ENCODE measurements around the gene TREM1. TPM values are rescaled to one million over a fixed set of nuclear protein-coding genes. Genes with fewer than 3 reads are reported as not detected.
"Not testable (repeated sequence)": the region's sequence is repeated elsewhere in the genome, so short reads cannot be mapped to it uniquely, and the experiment has no call there.

The TREM1 gene
- total RNA-seq, 2 experiments from 2014 or later = not detected

DNA sequence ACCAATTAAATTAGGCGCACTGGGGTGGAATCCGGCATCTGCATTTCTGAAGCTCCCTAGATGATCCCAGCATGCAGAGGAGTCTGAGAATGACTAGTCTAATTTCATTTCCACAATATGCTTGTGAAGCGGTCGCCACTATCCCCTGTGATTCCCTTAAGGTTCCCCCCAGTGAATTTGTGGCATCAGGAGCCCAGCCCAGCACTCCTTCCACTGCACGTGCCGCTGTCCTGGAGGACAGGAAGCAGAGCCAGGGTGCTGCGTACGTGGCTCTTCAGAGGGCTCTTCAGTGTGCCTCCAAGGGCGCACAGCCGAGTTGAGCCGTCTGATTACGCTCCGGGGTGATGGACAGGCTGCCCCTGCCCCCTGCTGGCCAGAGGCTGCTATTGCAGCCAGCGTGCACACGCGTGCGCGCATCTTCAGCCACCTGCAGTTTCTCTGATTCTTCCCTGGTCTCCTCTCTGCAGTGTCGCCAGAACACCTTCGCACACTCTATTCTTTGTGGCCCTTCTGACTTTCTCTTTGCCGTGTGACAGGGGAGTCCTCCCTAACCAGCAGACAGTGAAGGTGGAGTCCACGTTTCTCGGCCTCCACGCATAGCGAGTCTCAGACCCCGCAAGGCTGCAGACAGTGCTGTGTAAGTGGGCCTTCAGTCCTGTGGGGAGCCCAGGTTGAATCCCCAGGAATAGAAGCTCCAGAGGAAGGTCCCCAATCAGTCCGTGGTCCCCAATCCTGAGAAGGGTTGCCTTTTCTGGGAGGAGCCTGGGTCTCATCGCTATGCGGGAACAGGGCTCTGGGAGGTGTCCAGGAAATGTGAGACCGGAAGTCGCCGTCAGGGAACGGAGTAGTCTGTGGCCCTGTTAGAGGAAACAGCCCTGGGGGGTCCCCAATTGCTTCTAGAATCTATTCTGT, 32.4 kb upstream of the TREM1 start:
- Mint-ChIP-seq H3K4me1 (peaks cover 21% of the 10 kb centered on the region), H3K27ac (peak overlapping the region; percentile 79), H3K27me3 (peaks cover 39% of the 10 kb centered on the region), H3K9me3 (ENCODE audit: low read depth) (no peaks in the 10 kb centered on the region), H3K4me3 (peak overlapping the region; percentile 41), H3K36me3 (no peaks in the 10 kb centered on the region)
- peak; percentile 89 for DNase-seq
- ATAC-seq = peak; percentile 98
- CTCF ChIA-PET = interaction anchor here (0.6 to 8.1 kb wide), 23 partner anchors 9 to 292 kb away, joined by 3 to 104 read pairs (median 4); partner anchors contain the start of genes NCR2, NFYA and OARD1

DNA sequence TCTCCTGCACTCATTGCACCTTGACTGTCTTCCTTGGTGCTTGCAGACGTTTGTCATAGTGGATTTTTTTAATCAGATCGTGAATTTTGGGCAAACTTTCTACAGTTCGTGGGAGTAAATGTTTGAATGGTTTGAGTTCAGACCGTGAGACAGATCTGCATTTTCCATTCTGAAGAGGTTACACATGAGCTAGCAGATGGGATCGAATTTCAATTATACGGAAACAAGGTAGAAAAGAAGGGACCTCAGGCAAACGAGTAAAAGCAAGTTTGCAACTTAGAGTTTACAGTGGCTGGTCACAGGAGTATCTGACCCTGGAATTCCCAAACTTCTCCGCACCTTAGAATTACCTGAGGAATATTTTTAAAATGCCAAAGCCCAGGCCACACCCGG, 31.8 kb upstream of the TREM1 start:
- H3K36me3 Mint-ChIP-seq = no peaks in the 10 kb centered on the region
- DNase-seq (no peak), ATAC-seq (no peak)
- no peak overlapping the region for H3K27ac Mint-ChIP-seq
- H3K9me3 Mint-ChIP-seq (ENCODE audit: low read depth) = no peaks in the 10 kb centered on the region
- H3K4me1 Mint-ChIP-seq = peaks cover 21% of the 10 kb centered on the region
- H3K27me3 Mint-ChIP-seq = peaks cover 43% of the 10 kb centered on the region
- CTCF ChIA-PET = interaction anchor here (0.8 to 8.1 kb wide), 12 partner anchors 9 to 285 kb away, joined by 3 to 104 read pairs (median 4); partner anchors contain the start of genes NCR2, NFYA and OARD1
- H3K4me3 Mint-ChIP-seq = no peak overlapping the region

DNA sequence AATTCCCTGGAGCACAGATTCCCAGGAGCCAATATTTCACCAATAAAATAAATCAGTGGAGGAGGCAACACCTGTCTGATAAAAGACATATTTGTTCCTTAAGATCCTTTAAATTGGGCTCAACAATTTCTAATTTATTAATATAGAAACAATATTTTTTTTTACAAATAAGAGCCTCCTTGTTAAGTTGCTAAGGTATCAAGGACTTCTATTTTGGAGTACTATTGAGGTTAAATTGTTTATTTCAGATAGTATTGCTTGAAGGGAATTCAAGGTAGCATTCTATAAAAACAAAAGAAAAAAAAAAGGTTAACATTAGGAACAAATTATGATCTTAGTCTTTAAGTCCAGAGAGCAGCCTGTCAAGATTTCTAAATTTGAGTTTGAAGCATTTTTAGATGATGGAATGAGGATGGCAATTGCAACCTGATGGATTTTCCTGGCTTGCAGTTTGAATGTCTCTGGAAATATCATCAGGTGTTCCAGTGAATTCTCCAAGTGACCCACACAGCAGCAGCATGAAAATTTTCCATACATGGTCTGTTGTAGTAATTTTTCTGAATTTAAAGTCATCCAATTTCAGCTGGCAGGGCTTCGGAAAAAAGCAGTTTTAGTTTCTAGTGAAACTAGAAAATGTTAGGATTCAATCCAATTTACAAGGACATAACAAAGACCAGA, 29.6 kb upstream of the TREM1 start:
- CTCF ChIA-PET = interaction anchor here (1.0 to 1.9 kb wide), 2 partner anchors 10 to 196 kb away, joined by 3 to 16 read pairs; no protein-coding TSS in a partner anchor
- Mint-ChIP-seq H3K4me1 (peaks cover 21% of the 10 kb centered on the region), H3K27me3 (peaks cover 58% of the 10 kb centered on the region), H3K36me3 (no peaks in the 10 kb centered on the region), H3K9me3 (ENCODE audit: low read depth) (no peaks in the 10 kb centered on the region), H3K4me3 (no peak overlapping the region), H3K27ac (no peak overlapping the region)
- no peak for ATAC-seq
- DNase-seq = no peak

DNA sequence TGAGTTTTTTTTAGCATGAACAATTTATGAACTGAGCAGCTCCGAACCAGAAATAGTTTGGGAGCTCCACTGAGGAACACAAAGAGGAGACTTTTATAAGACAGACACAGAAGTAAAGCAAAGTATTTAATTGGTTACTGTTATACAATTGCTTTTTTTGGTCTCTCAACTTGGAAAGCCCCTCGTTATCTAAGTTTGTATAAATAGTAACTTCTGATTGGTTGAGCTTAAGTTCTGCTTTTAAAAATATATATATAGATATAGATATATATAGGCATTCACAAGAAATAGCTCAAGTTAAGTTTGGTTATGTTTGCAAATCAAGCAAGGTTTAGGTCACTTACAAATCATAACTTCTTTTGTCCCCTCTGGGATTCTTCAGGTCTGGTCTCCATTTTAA, 28.7 kb upstream of the TREM1 start:
- DNase-seq (no peak), ATAC-seq (no peak)
- Mint-ChIP-seq H3K36me3 (no peaks in the 10 kb centered on the region), H3K4me1 (peaks cover 21% of the 10 kb centered on the region), H3K4me3 (no peak overlapping the region), H3K9me3 (ENCODE audit: low read depth) (no peaks in the 10 kb centered on the region), H3K27me3 (peaks cover 58% of the 10 kb centered on the region), H3K27ac (no peak overlapping the region)
- CTCF ChIA-PET = interaction anchor here (0.9 to 1.9 kb wide), 3 partner anchors 9 to 195 kb away, joined by 3 to 16 read pairs (median 3); no protein-coding TSS in a partner anchor

DNA sequence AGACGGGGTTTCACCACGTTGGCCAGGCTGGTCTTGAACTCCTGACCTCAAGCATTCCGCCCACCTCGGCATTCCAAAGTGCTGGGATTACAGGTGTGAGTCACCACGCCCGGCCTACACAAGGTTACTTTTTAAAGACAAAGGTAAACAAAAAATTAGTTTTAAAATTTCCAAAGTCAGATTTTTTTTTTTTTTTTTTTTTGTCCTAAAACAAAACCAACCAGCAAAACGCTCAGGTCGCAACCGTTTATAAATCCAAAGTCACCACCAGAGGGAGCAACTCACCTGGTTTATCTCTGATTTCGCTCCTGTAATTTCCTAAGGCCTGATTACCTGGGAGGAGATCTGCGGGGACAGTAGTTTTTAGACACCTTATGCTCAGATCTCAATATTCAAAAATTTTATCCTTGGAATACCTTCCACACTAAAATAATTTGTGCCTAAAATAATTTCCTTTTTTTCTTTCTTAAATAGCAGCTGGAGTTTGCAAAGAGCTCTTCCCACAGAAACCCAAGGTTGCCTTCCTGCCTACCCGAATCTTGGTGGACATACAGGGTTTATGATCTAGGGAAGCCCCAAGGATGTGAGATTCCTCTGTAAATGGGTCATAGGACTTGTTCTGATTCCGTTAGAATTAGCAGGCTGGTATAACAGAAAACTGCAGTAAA, 19.8 kb upstream of the TREM1 start:
- no peaks in the 10 kb centered on the region for H3K9me3 Mint-ChIP-seq (ENCODE audit: low read depth)
- H3K4me3 Mint-ChIP-seq = no peak overlapping the region
- CTCF ChIA-PET = interaction anchor here (0.7 to 5.7 kb wide), 26 partner anchors 8 to 378 kb away, joined by 3 to 73 read pairs (median 4); partner anchors contain the start of gene NCR2
- H3K4me1 Mint-ChIP-seq = peaks cover 2% of the 10 kb centered on the region
- no peak overlapping the region for H3K27ac Mint-ChIP-seq
- ATAC-seq (no peak), DNase-seq (peak; percentile 61)
- peaks cover 46% of the 10 kb centered on the region for H3K27me3 Mint-ChIP-seq
- no peaks in the 10 kb centered on the region for H3K36me3 Mint-ChIP-seq

DNA sequence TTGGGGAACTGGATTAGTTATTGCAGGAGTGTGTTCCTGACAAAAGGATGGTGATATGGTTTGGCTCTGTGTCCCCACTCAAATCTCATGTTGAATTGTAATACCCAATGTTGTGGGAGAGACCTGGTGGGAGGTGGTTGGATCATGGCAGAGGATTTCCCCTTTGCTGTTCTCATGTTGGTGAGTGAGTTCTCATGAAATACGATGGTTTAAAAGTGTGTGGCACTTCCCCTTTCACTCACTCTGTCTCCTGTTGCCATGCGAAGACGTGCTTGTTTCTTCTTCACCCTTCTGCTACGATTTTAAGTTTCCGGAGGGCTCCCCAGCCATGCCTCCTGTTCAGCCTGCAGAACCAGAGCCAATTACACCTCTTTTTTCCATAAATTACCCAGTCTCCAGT, 16.2 kb upstream of the TREM1 start:
- ATAC-seq (no peak), DNase-seq (no peak)
- H3K9me3 Mint-ChIP-seq (ENCODE audit: low read depth) = peaks cover 9% of the 10 kb centered on the region
- peaks cover 22% of the 10 kb centered on the region for H3K4me1 Mint-ChIP-seq
- H3K27me3 Mint-ChIP-seq = peaks cover 42% of the 10 kb centered on the region
- H3K4me3 Mint-ChIP-seq = no peak overlapping the region
- peaks cover 6% of the 10 kb centered on the region for H3K36me3 Mint-ChIP-seq
- no peak overlapping the region for H3K27ac Mint-ChIP-seq
- CTCF ChIA-PET = no interaction called here

DNA sequence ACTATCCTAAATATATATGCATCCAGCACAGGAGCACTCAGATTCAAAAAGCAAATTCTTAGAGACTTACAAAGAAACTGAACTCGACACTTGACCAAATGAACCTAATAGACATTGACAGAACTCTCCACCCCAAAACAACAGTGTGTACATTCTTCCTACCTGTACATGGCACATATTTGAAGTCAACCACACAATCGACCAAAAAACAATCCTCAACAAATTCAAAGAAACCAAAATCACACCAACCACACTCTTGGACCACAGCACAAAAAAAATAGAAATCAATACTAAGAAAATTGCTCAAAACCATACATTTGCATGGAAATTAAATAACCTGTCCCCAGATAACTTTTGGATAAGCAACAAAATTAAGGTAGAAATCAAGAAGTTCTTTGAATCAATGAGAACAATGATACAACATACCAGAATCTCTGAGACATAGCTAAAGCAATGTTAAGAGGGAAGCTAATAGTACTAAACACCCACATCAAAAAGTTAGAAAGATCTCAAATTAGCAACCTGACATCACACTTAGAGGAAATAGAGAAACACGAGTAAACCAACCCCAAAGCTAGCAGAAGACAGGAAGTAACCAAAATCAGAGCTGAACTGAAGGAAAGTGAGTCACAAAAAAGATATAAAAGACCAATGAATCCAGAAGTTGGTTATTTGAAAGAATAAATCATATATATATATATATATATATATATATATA, 12.5 kb upstream of the TREM1 start:
- peaks cover 10% of the 10 kb centered on the region for H3K36me3 Mint-ChIP-seq
- H3K4me1 Mint-ChIP-seq = peaks cover 26% of the 10 kb centered on the region
- ATAC-seq = peak; percentile 61
- CTCF ChIA-PET = interaction anchor here (0.8 to 2.5 kb wide), 5 partner anchors 8 to 226 kb away, joined by 3 to 7 read pairs (median 4); partner anchors contain the start of genes NFYA and OARD1
- peak overlapping the region; percentile 40 for H3K27ac Mint-ChIP-seq
- DNase-seq = no peak
- peaks cover 14% of the 10 kb centered on the region for H3K9me3 Mint-ChIP-seq (ENCODE audit: low read depth)
- no peak overlapping the region for H3K4me3 Mint-ChIP-seq
- peaks cover 33% of the 10 kb centered on the region for H3K27me3 Mint-ChIP-seq

DNA sequence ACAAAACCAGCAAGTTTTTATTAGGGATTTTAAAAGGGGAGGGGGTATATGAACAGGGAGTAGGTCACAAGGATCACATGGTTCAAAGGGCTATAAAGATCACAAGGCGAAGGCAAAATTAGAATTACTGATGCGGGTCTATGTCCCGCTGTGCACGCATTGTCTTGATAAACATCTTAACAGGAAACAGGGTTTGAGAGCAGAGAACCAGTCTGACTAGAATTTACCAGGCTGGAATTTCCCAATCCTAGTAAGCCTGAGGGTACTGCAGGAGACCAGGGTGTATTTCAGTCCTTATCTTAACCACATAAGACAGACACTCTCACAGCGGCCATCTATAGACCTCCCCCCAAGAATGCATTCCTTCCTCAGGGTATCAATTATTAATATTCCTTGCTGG, 10.8 kb upstream of the TREM1 start:
- peaks cover 10% of the 10 kb centered on the region for H3K36me3 Mint-ChIP-seq
- DNase-seq, H3K4me3 Mint-ChIP-seq, H3K27ac Mint-ChIP-seq, CTCF ChIA-PET, ATAC-seq: not testable (repeated sequence)
- peaks cover 26% of the 10 kb centered on the region for H3K4me1 Mint-ChIP-seq
- peaks cover 22% of the 10 kb centered on the region for H3K27me3 Mint-ChIP-seq
- peaks cover 14% of the 10 kb centered on the region for H3K9me3 Mint-ChIP-seq (ENCODE audit: low read depth)

DNA sequence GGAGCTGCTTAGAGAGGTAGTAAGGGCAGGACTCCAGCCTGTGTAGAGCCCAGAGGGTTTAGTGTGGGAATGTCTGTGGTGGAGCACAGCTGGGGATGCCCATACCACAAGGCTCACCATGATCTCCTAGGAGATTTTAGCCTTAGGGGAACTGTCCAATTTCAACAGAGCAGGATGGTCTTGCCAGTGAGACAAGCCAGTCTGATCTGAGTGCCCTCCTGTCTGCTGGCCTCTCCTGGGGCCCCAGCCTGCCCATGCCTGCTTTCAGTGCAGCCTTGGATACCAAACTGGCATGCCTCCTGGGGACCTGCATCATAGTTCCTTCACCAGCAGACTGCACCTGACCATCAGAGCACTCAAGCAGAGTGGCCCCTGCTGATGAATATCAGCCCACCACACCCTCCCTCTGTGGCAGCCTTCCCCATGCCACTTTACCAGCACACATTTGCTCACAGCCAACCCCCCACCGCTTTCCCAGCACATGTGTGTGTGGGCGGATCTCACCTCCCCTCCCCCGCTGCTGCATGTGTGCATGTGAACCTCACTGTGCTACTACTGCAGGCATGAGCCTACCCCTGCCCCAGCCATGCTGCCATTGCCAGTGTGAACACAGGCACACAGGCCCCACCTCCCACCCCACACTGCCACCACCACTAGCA, 7.9 kb upstream of the TREM1 start:
- ATAC-seq = no peak
- CTCF ChIA-PET = interaction anchor here (1.0 to 3.0 kb wide), 3 partner anchors 12 to 74 kb away, joined by 3 to 11 read pairs (median 3); no protein-coding TSS in a partner anchor

DNA sequence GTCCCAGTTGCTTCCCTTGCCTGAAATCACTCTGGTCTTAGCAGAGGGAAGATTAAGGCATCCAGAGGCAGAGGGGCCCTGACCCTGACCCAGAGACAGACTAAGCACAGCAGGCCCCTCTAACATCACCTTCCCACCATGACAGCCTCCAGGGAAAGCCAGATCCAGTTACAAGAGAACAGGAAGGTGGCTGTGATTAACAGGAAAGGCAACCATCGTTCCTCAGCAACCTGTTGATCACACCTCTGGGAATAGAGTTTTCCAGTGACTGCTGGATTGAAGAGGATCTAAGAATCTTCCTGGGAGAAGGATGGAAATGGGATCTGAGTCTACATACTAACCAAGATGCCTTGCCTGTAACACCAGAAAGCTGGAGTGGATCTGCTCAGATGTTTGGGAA, 5.2 kb upstream of the TREM1 start:
- DNase-seq (no peak), ATAC-seq (no peak)
- Mint-ChIP-seq H3K4me1 (peaks cover 3% of the 10 kb centered on the region), H3K36me3 (no peaks in the 10 kb centered on the region), H3K27ac (no peak overlapping the region), H3K4me3 (no peak overlapping the region), H3K27me3 (peaks cover 22% of the 10 kb centered on the region), H3K9me3 (ENCODE audit: low read depth) (no peaks in the 10 kb centered on the region)
- CTCF ChIA-PET = no interaction called here

More for the DNA sequence above, 7.9 kb upstream of the TREM1 start:
- Mint-ChIP-seq H3K27me3 (peaks cover 8% of the 10 kb centered on the region), H3K9me3 (ENCODE audit: low read depth) (peaks cover 10% of the 10 kb centered on the region), H3K27ac (no peak overlapping the region), H3K4me3 (no peak overlapping the region), H3K36me3 (peaks cover 4% of the 10 kb centered on the region), H3K4me1 (peaks cover 19% of the 10 kb centered on the region)
- no peak for DNase-seq

DNA sequence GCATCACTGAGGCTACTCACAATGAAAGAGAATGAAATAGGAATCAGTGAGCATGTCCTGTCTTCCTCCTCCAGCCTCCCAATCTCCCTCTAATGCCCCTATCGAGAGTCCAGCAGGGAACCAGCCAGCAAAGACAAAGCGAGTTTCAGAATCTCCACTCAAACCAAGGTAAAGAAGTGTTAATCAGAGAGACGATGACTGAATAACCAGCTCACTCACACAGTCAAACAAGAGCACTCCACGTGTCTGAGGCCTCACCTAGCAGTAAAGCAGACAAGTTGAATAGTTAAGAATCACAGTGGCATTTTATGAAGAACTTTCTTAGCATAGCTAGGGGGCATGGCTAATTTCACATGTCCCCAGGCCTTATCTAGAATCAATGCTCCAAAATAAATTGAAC, 3.3 kb upstream of the TREM1 start:
- ATAC-seq (no peak), DNase-seq (no peak)
- H3K4me1 Mint-ChIP-seq = peaks cover 3% of the 10 kb centered on the region
- H3K9me3 Mint-ChIP-seq (ENCODE audit: low read depth) = no peaks in the 10 kb centered on the region
- H3K27me3 Mint-ChIP-seq = peaks cover 25% of the 10 kb centered on the region
- H3K4me3 Mint-ChIP-seq = no peak overlapping the region
- no peaks in the 10 kb centered on the region for H3K36me3 Mint-ChIP-seq
- CTCF ChIA-PET = interaction anchor here (1.7 kb wide), 1 partner anchor 16 kb away, joined by 5 read pairs; no protein-coding TSS in a partner anchor
- no peak overlapping the region for H3K27ac Mint-ChIP-seq

DNA sequence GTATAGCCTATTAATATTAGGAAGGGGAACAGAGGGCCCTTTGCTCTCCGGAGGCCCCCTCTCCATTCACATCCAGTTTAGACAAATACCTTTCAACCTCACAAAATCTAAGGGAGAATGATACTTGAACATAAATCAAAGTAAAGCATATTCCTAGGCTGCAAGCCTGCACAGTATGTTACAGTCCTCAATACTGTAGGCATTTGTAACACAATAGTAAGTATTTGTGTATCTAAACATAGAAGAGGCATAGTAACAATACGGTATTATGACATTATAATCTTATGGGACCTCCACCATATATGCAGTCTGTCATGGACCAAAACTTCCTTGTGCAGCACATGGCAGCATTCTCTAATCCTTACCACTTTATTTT, 2.3 kb upstream of the TREM1 start:
- Mint-ChIP-seq H3K9me3 (ENCODE audit: low read depth) (no peaks in the 10 kb centered on the region), H3K4me3 (no peak overlapping the region), H3K36me3 (no peaks in the 10 kb centered on the region), H3K27ac (no peak overlapping the region), H3K27me3 (peaks cover 29% of the 10 kb centered on the region), H3K4me1 (peaks cover 3% of the 10 kb centered on the region)
- DNase-seq = no peak
- ATAC-seq = no peak
- CTCF ChIA-PET = interaction anchor here (1.2 to 1.7 kb wide), 2 partner anchors 10 to 17 kb away, joined by 3 to 5 read pairs; no protein-coding TSS in a partner anchor
